ENCODE measurements around the gene CDC5L.

CDC5L gene

DNA sequence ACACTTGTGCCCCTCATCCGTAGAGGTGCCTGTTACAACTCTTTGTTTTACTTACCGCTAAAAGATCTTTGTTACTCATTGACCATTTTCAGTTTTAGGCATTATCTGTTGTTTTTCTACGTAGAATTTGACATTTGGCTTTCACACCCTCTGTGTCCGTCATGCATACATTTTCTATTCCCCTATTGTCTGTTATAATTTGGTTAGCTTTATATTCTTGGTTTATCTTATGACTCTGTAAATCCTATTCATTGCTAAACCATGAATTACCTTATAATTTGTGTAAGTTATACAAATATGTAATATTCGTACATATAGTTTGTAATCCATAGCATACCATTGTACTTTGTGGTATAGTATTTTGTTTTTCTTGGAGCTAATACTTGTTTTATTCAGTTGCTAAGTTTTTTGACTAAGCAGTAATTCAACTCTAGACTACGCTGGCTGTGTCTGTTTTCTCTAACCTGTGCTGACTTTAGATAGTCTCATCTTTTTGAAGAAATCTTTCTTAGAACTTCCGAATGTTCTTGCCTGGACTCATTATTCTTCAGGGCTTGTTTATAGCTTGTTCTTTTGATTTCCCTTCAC lies 21.8 kb downstream of the CDC5L start:
- peaks cover 92% of the 10 kb centered on the region for H3K36me3 ChIP-seq (ENCODE audit: insufficient read depth, low read length)
- ATAC-seq (ENCODE audit: insufficient read depth, low read depth) (no peak), DNase-seq (no peak)
- H4K20me1 ChIP-seq (ENCODE audit: insufficient read depth, low read length) = peaks cover 5% of the 10 kb centered on the region; the same call in 1 of the 2 replicates
- no peaks in the 10 kb centered on the region for H3K4me1 ChIP-seq (ENCODE audit: insufficient read depth, low read length)
- no peak overlapping the region for H3K4me3 ChIP-seq (ENCODE audit: low read depth in 1 of 2, low read length in 2 of 2)
- no peak overlapping the region for H3K9ac ChIP-seq (ENCODE audit: low read depth, low read length)
- H3K9me3 ChIP-seq (ENCODE audit: insufficient read depth, low read length, severe bottlenecking) = no peaks in the 10 kb centered on the region
- no peak for TF ChIP-seq EZH2 (IDR thresholded peaks at IDR 0.05; ENCODE audit: borderline replicate concordance, low read depth, low read length, severe bottlenecking)
- TF ChIP-seq, protein P1, sequence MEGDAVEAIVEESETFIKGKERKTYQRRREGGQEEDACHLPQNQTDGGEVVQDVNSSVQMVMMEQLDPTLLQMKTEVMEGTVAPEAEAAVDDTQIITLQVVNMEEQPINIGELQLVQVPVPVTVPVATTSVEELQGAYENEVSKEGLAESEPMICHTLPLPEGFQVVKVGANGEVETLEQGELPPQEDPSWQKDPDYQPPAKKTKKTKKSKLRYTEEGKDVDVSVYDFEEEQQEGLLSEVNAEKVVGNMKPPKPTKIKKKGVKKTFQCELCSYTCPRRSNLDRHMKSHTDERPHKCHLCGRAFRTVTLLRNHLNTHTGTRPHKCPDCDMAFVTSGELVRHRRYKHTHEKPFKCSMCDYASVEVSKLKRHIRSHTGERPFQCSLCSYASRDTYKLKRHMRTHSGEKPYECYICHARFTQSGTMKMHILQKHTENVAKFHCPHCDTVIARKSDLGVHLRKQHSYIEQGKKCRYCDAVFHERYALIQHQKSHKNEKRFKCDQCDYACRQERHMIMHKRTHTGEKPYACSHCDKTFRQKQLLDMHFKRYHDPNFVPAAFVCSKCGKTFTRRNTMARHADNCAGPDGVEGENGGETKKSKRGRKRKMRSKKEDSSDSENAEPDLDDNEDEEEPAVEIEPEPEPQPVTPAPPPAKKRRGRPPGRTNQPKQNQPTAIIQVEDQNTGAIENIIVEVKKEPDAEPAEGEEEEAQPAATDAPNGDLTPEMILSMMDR (IDR thresholded peaks at IDR 0.05; ENCODE audit: borderline replicate concordance, extremely low read depth, low read length, poor library complexity, severe bottlenecking) = no peak
- H2AFZ ChIP-seq (ENCODE audit: low read depth, low read length) = no peak overlapping the region
- no peak overlapping the region for H3K4me2 ChIP-seq (ENCODE audit: insufficient read depth, low read length)
- no peak overlapping the region for H3K27ac ChIP-seq (ENCODE audit: low read length)
- H3K27me3 ChIP-seq (ENCODE audit: insufficient read depth, low read length, poor library complexity) = no peaks in the 10 kb centered on the region
- H3K79me2 ChIP-seq (ENCODE audit: insufficient read depth, low read length) = peaks cover 58% of the 10 kb centered on the region

- TF ChIP-seq, protein P1 (IDR thresholded peaks at IDR 0.05; ENCODE audit: borderline replicate concordance, extremely low read depth, low read length, poor library complexity, severe bottlenecking) = no peak
- Histone ChIP-seq H3K79me2 (ENCODE audit: insufficient read depth, low read length) (peaks cover 65% of the 10 kb centered on the region), H3K36me3 (ENCODE audit: insufficient read depth, low read length) (peaks cover 91% of the 10 kb centered on the region)
Measured at GRCh38 chr6:44410363-44410762, 22.9 kb downstream of the CDC5L start.

GRCh38 chr6:44411141-44411540 lies 23.6 kb downstream of the CDC5L start:
- H3K9me3 ChIP-seq (ENCODE audit: insufficient read depth, low read length, severe bottlenecking) = no peaks in the 10 kb centered on the region
- H3K27me3 ChIP-seq (ENCODE audit: insufficient read depth, low read length, poor library complexity) = no peaks in the 10 kb centered on the region
- no peak overlapping the region for H3K4me3 ChIP-seq (ENCODE audit: low read depth in 1 of 2, low read length in 2 of 2)
- H3K27ac ChIP-seq (ENCODE audit: low read length) = no peak overlapping the region
- H3K79me2 ChIP-seq (ENCODE audit: insufficient read depth, low read length) = peaks cover 73% of the 10 kb centered on the region
- H2AFZ ChIP-seq (ENCODE audit: low read depth, low read length) = no peak overlapping the region
- no peak overlapping the region for H3K9ac ChIP-seq (ENCODE audit: low read depth, low read length)
- peaks cover under 1% of the 10 kb centered on the region; the same call in 1 of the 2 replicates for H3K4me1 ChIP-seq (ENCODE audit: insufficient read depth, low read length)
- no peak for ATAC-seq (ENCODE audit: insufficient read depth, low read depth)
- H3K36me3 ChIP-seq (ENCODE audit: insufficient read depth, low read length) = peaks cover 91% of the 10 kb centered on the region
- no peak overlapping the region for H3K4me2 ChIP-seq (ENCODE audit: insufficient read depth, low read length)
- DNase-seq = no peak
- no peak for TF ChIP-seq EZH2 (IDR thresholded peaks at IDR 0.05; ENCODE audit: borderline replicate concordance, low read depth, low read length, severe bottlenecking)
- TF ChIP-seq, protein P1 (IDR thresholded peaks at IDR 0.05; ENCODE audit: borderline replicate concordance, extremely low read depth, low read length, poor library complexity, severe bottlenecking) = no peak
- peaks cover 14% of the 10 kb centered on the region; the same call in 1 of the 2 replicates for H4K20me1 ChIP-seq (ENCODE audit: insufficient read depth, low read length)

More at GRCh38 chr6:44410363-44410762, 22.9 kb downstream of the CDC5L start:
- no peak for DNase-seq
- no peak overlapping the region for H3K9ac ChIP-seq (ENCODE audit: low read depth, low read length)
- no peak overlapping the region for H3K4me3 ChIP-seq (ENCODE audit: low read depth in 1 of 2, low read length in 2 of 2)
- no peaks in the 10 kb centered on the region for H3K27me3 ChIP-seq (ENCODE audit: insufficient read depth, low read length, poor library complexity)
- no peak overlapping the region for H2AFZ ChIP-seq (ENCODE audit: low read depth, low read length)
- H3K27ac ChIP-seq (ENCODE audit: low read length) = no peak overlapping the region
- H4K20me1 ChIP-seq (ENCODE audit: insufficient read depth, low read length) = peaks cover 6% of the 10 kb centered on the region; the same call in 1 of the 2 replicates
- ATAC-seq (ENCODE audit: insufficient read depth, low read depth) = no peak
- no peak overlapping the region for H3K4me2 ChIP-seq (ENCODE audit: insufficient read depth, low read length)
- no peaks in the 10 kb centered on the region for H3K9me3 ChIP-seq (ENCODE audit: insufficient read depth, low read length, severe bottlenecking)
- H3K4me1 ChIP-seq (ENCODE audit: insufficient read depth, low read length) = no peaks in the 10 kb centered on the region

Measured in DND-41 (cell line).